GM10266 (cell line): ENCODE results near the gene KRT74.

Experiments used
- DNase-seq: peaks from one replicate; pipeline ENCODE4 v3.0.0; 2012; ENCODE audit errors: extremely low spot score
- CTCF ChIP-seq: IDR thresholded peaks from 2 replicates; pipeline ENCODE4 v1.5.1; 2012; ENCODE audit warnings: mild to moderate bottlenecking, low read depth; ENCODE audit not compliant: control insufficient read depth, insufficient read depth; ENCODE audit errors: missing control alignments

Gene KRT74

DNA sequence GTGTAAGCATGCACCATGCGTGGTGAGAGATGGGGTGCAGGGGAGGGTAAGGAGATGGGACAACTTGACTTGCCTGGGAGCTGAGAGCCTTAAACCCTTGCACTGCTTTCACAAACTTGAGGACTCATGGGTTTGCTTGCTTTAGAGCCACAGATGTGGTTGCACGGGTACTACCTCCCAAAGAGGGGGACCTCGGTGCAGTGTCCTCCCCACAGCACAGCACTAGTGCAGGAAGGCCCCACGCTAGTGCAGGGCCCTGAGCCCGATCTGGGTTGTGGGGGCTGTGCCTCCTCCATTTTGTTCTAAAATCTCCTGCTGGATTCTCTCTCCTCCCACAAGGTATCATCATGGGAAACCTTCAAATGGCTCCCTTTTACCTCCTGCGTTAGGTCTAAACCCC is 16.4 kb upstream of the KRT74 start:
- DNase-seq = no peak
- no peak for TF ChIP-seq CTCF

GRCh38 chr12:52587563-52587962 is 13.9 kb upstream of the KRT74 start:
- no peak for DNase-seq
- TF ChIP-seq CTCF = no peak

DNA sequence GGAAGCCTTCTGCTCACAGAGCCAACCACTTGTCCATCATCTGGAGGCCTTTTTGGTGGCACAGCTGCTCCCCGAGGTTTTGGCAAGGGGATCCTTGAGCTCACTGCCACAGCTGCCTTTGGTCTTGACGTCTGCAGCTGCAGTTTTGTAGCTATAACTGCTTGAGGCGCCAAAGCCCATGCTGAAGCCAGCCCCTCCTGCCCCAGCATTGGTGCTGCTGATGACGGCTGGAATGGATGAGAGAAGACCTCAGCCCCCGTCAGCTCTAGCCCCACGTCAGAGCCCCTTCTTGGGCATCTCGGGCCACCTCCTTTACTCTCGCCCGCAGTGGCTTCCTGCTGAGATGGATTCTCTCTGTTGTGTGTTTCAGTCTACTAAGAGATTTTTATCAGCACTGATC is 12.3 kb upstream of the KRT74 start:
- no peak for DNase-seq
- TF ChIP-seq CTCF = no peak

GRCh38 chr12:52585066-52585465 is 11.4 kb upstream of the KRT74 start:
- TF ChIP-seq CTCF = no peak
- DNase-seq = no peak

DNA sequence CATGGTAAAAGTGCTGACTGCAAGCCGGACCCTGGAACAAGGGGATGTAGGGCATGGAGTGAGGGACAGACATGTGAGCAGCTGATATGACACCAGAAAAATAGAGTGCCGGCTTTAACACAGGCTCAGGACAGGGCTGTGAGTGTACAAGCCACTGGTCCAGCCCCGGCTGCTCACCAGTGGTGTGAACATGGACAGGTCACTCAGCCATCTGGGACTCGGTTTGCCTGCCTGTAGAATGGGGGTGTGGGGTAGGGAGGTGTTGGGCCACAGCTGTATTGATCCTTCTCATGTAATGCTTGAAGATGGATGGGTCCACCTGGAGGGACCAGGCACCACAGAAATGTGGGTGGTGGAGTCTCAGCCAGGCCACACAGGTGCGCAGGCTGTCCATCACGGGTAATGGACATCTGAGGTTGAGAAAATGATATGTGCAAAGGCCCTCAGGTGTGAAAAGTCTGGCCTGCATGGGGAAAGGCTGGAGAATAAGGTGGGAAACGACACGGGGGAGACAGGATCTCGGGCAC is 10.6 kb upstream of the KRT74 start:
- no peak for DNase-seq
- no peak for TF ChIP-seq CTCF

GRCh38 chr12:52582971-52583456 is 9.4 kb upstream of the KRT74 start:
- peak; percentile 69 for DNase-seq
- TF ChIP-seq CTCF = peak; percentile 67

- no peak for DNase-seq
- TF ChIP-seq CTCF = no peak
Observed at GRCh38 chr12:52582486-52582885, 8.8 kb upstream of the KRT74 start.
